HG03025 (cell line): ENCODE data around the gene FKBP5.

Experiments
- ATAC-seq: cut with Tn5 transposase; IDR thresholded peaks from one replicate; pipeline ENCODE4 v1.9.1; 2021; ENCODE audit warnings: mild to moderate bottlenecking, moderate library complexity; ENCODE audit not compliant: unreplicated experiment, low FRiP score

FKBP5 gene

DNA sequence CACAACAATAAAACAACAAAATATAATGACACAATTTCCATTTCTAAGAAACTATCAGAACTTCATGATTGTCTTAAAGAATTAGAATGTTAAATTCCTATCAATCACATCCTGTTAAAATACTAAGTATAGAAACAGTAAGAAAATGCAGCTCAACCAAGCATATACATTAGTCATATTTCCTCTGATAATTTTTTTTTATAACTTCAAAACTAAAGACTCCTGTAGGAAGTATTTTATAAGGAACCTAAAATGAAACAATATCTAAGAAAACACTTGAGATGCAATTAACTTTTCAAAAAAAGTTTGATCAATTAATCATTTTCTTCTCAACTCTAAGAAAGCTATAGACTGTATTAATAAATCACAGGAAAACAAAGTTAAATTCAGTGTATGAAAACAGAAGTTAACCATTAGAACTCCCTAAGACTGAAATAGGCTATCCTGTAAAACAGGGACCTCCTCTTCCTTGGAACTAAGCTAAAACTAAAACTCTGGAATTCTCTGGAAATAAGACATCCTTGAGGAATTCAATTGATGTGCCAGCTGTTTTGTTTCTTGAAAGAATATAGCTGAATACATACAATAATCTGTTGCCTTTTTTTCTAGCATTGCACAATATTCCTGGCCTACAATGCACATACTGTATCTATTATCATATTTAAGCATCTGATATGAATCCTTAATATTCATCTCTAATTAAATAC is 19.8 kb downstream of the FKBP5 start:
- no peak for ATAC-seq

DNA sequence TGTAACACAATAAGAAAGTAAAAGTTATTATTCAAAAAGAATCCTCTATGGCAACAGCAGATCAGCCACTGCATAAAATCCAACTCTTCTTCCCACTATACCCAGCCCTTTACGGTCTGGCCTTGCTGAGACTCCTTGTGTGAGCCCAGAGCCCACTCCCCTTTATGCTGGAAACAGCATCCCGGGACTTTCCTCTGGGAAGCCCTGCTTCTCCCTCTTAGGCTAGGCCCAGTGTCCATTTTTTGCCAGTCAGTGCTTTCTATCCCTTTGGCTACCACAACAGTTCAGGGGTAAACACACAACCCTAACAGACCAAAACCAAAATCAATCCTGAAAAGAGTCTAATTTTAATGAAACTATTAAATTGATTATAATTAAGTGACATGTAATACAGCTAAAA is 20.6 kb downstream of the FKBP5 start:
- ATAC-seq = no peak

DNA sequence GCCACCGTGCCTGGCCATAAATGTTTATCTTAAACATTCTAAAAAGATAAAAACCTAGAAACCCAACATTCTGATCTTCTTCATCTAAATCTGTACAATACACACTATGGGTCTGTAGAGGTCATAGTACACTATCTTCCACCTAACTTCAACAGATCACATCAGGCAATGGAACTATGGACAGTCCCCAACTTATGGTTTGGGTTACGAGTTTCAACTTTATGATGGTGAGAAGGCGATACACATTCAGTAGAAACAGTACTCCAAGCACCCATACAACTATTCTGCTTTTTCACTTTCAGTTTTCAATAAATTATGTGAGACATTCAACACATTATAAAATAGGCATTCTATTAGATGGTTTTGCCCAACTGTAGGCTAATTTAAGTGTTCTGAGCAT is 23.1 kb downstream of the FKBP5 start:
- ATAC-seq = no peak

DNA sequence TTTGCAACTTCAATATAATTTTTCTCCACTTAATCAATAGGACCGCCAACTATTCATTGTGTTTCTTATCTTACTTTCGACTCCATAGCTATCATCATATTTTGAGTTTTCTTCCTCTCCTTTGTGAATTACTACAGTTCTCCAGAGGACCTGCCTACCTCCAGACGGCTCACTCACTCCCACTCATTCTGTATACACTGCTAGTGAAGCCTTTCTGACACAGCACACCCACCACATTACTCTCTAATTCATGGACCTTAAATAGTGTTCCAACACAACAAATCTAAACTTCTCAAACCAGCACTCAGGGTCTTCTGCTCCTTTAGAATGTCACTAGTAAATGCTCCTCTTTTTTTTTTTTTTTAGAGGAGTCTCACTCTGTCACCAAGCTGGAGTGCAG is 23.8 kb downstream of the FKBP5 start:
- ATAC-seq = no peak

DNA sequence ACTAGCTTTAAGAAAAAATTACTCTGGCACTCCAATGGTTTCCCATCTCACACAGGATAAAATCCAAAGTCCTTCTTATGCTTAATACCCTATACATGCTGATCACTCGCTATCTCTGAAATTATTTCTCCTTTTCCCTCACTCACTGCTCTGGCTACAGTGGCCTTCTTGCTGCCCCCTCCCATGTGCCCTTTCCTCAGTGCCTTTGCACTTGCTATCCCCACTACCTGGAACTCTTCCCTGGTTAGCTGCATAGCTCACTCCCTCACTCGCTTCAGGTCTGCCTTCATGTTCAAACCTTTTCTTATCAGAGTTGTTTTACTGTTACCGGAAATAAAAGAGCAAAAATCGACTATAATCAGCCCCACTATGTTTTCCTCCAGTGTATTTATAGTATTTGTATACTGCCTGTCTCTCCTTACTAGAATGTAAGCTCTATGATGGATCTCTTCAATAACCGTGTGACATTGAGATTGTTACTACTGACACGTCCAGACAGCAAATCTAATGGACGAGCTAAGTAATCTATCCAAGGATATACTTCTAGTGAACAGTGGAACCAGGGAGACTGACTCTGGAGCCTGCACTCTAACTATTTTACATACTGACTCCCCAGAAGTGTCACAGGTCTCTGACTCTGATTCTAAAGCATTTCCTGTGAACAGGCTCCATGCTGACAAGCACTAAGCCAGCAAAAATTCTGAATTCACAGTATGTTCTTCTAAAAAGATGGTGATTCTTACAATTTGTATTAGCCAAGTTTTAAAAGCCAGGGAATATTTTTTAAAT is 25.1 kb downstream of the FKBP5 start:
- no peak for ATAC-seq

DNA sequence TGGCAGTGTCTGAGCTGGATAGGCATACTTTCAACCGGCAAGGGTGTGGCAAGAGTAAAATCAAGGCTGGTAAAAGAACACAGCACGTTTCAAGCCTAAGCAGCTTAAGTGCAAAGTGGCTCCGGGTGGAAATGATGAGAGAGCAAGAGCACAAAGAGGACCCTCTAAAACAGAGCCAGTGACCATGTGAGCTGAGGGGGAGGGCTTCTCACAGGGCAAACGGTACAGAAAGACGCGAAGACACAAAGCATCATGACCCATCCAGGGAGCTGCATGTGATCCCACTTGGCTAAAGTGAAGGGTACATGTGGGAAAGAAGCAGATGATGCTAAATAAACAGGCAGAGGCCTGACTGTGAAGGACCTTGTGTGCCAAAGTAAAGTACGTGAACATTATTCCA is 25.7 kb downstream of the FKBP5 start:
- no peak for ATAC-seq

DNA sequence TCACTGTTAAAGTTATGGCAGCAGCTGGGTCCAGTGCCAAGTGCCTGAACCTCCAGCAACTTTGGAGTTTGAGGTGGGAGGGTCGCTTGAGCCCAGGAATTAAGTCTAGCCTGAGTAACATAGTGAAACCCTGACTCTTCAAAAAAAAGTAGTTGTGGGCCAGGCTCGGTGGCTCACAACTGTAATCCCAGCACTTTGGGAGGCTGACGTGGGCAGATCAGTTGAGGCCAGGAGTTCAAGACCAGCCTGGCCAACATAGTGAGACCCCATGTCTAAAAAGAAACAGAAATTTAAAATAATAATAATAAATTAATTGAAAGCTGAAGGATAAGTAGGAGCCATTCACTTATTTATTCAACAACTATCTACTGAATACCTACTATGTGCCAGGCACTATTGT is 33.8 kb downstream of the FKBP5 start:
- ATAC-seq = no peak

DNA sequence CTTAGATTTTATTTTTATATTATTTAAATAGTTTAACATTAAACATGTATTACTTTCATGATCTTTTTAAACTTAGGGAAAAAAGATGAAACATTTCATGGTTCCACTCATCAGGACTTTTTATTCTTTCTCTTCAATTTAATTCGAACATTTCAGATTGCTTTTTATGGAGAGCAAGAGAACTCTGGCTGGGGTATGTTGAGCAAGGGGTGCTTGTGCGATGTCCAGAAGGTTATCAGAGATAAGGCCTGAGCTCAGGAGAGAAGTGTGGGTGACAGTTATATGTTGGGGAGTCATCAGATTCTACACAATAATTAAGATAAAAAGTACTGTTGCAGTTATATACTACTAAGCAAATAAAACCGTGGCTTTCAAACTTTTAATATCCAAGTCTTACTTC is 37.5 kb downstream of the FKBP5 start:
- ATAC-seq = no peak

DNA sequence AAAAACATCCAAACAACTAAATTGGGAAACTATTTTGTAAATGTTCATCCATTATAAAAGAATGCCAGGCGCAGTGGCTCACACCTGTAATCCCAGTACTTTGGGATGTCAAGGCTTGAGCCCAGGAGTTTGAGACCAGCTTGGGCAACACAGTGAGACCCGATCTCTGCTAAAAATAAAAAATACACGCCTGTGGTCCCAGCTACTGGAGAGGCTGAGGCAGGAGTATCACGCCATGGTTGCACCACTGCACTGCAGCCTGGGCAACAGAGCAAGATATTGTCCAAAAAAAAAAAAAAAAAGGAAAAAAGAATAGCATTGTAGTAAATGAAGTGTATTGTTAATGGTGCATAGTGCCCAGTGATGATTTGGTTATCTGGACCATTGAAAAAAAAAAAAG is 38.7 kb downstream of the FKBP5 start:
- ATAC-seq = no peak

DNA sequence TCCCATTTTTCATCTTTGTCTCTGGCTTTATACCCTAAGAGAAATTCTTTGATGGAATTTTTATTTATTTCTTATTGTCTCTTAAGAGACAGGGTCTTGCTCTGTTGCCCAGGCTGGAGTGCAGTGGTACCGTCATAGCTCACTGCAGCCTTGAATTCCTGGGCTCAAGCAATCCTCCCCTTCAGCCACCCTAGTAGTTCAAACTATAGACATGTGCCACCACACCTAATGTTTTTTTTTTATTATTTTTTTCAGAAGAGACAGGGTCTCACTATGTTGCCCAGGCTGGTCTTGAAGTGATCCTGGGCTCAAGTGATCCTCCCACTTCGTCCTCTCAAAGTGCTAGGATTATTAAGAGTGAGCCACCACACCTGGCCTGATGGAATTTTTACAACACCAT is 40.5 kb downstream of the FKBP5 start:
- no peak for ATAC-seq

DNA sequence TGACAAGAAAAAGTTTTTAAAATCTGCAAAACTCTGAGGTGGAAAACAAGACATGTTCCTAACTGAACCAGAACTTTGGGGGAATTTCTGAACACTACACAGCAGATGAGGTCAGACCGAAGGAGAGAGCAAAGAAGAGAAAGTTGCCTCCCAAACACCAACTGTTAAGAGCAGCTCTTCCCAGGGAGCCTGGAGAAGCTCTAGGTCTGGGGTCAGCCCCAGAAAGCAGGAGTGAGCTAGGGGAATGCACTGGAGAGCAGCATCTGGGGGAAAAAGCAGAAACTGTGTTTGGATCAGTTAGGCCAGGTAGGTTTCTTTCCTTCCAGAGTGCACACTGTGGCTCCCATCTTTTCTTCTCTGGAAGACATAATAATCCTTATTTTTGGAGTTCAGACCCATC is 41.3 kb downstream of the FKBP5 start:
- ATAC-seq = no peak

DNA sequence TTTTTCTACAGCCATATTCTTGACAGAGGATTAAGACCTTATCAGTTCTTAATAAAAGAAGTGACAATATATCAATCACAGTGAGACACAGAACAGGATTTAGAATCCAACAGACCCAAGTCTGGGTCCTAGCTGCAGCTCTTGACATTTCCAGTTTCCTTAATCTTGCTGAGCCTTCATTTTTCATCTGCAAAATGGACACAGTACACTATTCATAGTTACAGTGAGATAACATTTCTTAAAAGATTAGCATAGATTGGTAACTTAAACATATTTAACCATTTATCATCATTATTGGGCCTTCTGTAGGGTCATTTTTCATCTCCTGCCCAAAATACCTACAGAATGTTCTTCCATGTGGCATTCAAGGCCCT is 45.6 kb downstream of the FKBP5 start:
- ATAC-seq = no peak

DNA sequence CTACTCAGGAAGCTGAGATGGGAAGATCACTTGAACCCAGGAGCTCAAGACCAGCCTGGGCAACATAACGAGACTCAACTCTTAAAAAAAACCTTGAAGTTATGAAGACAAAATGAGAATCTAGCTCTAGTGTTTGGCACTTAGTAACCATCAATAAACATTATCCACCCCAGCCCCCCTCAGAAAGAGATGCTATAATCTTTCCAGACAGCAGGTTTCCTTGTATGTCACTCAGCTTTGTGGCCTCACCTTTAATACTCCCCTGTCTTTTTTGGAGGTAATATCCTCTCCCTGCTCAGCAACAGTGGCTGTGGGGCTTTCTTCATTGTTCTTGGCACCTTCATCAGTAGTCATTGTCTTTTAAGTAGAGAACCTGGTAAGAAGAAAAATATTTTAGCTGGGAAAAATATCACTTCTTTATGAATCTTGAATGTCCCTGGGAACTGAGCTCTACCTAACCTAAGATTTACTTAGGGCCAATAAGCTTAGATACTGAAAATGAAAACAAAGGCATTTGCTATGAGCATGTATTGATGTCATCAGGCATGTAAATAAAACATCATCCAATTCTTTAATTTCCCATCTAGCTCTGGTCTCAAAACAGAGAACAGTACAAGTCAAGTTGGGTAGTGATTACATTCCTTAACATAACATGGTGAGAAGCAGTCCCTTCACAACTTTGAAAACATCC is 46.1 kb downstream of the FKBP5 start:
- ATAC-seq = no peak

DNA sequence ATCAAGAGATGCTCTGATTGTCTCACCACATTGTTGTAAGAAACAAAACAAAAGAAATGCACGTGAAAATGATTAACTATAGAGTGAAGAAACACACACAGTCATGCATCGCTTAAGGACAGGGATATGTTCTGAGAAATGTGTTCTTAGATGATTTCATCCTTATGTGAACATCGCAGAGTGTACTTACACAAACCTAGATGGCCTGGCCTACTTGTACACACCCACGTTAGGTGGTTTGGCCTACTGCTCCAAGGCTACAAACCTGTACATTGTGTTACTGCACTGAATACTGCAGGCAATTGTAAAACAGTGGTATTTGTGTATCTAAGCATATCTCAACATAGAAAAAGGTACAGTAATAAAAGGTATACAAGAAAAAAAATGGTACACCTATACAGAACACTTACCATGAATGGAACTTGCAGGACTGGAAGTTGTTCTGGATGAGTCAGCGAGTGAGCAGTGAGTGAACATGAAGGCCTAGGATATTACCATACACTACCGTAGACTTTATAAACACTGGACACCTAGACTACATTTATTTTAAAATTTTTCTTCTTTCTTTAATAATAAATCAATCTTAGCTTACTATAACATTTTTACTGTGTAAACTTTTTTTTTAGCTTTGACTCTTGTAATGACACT is 48.6 kb downstream of the FKBP5 start:
- no peak for ATAC-seq

DNA sequence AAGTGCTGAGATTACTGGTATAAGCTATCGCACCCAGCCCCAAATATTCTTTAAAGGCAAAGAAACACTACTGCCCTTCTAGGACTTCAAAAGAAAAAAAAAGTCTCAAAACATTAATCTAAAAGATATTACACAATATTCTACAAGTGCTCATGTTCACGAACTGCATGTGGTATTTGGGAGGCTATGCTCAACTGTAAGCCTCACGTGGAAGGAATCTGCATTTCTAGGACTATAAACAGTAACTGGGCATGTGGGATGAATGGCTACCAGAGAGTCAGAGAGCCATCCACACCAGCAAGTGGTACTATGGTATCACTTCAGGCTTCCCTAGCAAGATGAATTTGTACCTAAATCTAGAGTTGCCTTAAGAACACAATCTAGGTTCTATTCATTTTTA is 50.0 kb downstream of the FKBP5 start:
- no peak for ATAC-seq

DNA sequence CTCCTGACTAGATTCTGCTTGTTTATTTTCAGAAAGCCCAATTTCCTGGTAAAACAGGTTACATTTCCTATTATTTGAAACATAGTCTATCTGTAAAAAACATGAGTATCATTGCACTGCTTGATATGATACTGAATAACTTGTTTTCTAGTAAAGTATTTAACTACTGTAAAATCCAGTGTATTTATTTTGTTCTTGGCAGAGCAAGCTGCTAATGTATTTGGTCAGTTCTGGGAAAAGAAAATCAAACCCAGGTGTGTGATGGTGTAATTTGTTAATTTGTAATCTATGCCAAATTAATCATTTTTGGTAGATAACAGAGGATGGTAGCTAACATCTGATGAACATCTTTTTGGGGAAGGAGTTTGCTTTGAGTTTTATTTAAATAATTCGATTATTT is 50.8 kb downstream of the FKBP5 start:
- no peak for ATAC-seq

DNA sequence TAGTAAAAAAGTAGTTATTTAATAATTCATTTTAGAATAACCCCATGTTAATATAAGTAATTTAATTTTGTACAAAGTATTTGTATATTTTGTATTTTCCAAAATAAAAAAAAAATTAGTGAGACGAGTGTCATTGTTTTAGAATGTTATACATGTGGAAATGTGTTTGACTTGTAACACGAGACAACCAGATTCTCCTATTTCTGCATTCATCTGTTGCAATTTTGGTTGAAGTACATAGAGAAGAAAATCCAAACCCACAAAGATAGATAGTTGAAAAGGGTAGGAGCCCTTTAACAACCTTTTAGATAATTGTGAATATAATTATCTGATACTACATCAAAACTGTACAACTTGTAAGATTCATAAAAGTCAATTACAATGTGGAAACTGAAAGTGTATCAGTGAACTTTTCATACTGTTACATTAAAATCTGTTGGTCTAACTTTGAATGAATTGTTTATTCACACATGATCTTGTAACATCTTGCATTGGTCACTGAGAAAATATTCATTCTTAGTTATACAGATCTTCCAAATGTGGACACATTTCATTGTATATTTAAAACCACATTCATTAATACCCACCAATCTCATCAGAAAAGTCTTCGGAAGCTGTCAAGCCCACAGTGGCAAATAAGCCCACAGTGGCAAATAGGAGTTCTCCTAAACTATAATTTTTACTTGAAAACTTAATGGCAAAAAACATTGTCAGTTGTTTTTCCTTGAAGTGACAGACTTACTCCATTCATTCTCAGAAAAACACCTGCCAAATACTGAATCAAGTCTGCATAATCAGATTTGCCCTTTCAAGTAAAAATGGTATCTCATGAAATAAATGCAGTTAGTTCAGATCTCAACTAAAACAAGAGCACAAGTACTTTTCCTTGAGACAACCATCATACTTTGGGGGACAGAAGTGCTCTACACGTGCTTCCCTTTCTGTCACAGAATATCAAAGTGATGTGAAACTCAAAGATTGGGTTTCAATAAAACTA is 52.8 kb downstream of the FKBP5 start:
- no peak for ATAC-seq

DNA sequence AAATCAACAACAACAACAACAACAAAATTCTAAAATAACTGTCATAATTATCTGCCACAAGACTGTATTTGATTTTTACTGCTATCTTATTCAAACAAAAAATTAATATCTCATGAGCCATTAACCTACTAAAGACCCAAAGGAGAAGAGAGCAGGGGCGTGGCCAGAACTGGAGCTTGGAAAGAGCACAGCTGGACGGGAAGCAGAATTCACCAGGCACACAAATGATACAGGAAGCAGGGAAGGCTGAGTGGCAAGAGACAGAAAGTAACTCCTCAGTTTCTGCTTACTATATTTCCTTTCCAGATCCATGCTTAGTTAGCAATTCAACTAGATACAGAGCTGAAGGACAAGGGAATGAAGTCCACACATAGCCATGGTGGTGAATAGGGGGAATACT is 54.4 kb downstream of the FKBP5 start:
- ATAC-seq = no peak

DNA sequence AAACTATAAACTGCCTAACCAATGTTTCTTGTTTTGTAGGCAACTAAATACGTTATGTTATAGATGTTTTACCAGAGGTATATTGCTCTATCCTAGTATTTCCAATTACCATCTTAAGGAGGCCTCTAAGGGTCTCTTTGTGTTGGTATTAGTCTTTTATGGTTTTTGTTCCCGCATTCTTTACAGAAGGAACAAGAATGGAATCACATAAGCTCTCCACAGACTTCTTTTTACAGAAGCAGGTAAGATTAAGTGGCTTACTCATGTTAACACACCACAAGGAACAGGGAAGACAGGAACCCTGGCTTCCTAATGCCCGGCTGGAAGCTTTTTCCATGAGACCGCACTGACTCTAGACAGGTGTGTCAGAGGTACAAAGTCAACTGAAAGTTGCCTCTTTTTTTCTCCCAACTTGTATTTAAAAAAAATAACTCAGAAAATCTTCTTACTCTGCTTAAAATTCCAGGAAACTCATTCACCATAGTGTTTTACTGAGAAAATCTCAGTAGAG is 55.1 kb downstream of the FKBP5 start:
- ATAC-seq = no peak

DNA sequence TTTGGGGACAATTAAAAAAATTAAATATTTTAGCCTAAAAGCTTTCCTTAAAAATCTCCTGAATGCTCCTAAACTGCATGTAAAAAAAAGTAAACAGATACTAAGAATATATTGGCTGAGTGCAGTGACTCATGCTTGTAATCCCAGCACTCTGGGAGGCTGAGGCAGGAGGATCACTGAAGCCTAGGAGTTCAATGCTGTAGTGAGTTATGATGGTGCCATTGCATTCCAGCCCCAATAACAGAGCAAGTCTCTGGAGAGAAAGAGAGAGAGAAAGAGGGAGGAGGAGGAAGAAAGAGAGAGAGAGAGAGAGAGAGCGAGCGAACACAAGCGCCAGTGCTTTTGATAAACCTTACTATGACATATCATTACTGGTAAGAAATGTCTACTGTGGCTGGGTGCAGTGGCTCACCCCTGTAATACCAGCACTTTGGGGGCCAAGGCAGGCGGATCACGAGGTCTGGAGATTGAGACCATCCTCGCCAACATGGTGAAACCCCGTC is 58.8 kb downstream of the FKBP5 start:
- no peak for ATAC-seq
